ENCODE data around the gene TNFSF15.

Gene TNFSF15

DNA sequence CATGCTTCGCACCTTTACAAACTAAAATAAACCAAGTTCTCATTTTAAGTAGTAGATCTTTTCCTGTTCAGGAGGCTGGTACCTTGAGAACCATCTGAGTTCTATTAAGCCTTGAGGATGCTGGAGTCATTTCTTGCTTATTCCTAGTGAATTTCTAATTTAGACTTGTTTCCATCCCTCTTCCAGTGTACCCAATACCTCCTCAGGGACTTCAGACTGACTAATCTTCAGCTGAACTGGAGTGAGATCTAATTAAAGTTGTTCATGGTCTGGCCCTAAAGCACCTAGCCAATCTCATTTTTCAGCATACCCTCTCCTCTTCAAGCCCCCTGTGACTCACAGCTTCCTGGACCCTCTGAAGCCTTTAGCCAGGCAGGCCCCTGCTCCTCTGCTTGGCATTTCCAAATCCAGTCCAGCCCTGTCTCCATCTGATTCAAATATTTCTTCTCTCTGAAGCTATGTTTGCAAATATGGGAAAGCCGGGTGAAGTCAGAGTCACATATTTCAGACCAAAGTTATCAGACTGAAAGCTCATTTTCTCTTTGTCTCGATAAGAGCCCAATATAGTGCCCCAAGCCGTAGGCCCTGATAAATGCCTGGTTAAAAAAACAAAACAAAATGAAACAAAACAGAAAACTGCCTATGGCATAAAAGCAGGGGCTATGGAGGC, 19.4 kb upstream of the TNFSF15 start:
- DNase-seq (ENCODE audit: low read depth in 2 of 2, low spot score in 1 of 2): no peak

DNA sequence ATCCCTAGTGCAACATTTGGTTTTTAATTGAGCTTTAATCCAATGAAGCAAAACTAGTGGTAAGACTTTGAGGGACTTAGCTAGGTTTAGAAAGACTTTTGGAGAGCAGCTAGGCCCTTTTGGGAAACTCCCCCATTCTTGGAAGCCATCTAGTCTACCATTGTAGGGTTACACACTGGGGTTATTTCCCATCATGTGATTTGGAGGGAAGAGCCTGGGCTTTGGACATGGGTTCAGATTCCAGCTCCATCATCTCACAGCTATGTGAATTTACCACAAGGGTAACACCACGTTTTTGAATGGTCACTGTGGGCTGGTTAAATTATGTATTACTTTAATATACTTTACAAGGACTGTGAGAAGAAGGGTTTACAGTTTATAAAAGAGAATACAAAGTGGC, 18.3 kb upstream of the TNFSF15 start:
- no peak for DNase-seq (ENCODE audit: low read depth in 2 of 2, low spot score in 1 of 2)

DNA sequence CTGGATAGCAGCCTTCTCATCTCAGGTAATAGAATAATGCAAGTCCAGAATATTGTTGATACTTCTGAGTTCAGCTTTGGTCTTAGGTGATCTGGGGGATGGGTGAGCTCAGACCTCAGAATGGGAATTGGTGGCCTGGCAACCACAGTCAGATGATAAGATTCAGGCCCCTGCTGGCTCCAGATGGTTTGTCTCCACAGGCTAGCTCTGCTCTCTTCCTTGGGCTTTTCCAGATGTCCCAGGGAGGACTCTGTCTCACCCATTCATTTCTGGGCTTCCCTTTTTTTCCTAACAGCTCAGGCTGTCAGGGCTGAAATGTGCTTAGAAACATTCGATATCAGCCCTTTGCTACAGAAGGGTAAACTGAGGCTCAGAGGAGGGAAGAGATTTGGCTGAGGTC, 17.6 kb upstream of the TNFSF15 start:
- DNase-seq (ENCODE audit: low read depth in 2 of 2, low spot score in 1 of 2): no peak

DNA sequence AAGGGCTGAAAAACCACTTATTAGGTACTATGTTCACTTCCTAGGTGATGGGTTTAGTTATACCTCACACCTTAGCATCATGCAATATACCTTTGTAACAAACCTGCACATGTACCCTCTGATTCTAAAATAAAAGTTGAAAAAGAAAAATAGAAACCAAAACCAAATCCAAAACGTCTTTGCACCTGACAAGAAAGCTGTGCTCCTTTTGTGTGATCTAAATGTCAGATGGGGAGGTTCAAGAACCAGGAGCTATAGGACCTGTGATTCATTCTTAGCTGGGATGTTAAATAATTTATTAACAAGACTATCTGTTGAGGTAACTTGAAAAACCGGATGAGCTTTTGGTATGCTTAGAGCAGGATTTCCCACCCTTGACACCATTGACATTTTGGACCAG, 16.9 kb upstream of the TNFSF15 start:
- no peak for DNase-seq (ENCODE audit: low read depth in 2 of 2, low spot score in 1 of 2)

DNA sequence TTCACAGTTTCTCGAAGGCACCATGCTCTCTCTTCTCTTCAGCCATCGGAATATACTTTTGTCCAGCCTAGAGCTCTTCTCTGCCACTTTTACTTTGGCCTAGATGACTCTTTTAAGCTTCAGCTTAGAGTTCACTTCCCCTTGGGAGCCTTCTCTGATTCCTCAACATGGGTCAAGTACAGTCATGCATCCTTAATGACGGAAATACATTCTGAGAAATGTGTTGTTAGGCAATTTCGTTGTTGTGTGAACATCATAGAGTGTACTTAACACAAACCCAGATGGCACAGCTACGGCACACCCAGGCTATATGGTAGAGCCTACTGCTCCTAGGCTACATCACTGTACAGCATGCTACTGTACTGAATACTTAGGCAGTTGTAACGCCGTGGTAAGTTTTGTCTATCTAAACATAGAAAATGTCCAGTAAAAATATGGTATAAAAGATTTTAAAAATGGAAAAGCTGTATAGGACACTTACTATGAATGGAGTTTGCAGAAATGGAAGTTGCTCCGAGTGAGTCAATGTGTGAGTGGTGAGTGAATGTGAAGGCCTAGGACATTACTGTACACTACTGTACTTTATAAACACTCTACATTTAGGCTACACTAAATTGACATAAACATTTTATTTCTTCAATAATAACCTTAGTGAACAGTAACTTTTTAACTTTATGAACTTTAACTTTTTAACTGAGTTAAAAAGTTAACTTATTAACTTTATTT, 15.1 kb upstream of the TNFSF15 start:
- DNase-seq (ENCODE audit: low read depth in 2 of 2, low spot score in 1 of 2): no peak

DNA sequence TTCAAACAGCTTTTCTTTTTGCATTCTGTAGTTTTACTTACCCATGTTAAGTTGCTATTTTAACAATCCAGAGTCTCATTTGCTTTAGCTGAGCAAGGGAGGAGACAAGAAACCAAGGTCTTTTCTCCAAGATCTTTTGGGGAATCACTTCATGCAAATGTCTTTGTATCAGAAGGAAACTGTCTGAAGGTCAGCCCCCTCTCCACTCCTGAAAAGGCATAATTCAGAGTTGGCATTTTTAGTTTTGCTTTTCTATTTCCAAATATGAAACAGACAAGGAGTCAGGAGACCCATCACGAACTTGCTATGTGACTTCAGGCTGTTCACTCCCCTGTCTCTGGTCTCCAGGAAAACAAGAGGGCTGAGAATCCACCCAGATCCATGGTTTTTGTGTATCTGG, 12.3 kb upstream of the TNFSF15 start:
- no peak for DNase-seq (ENCODE audit: low read depth in 2 of 2, low spot score in 1 of 2)

DNA sequence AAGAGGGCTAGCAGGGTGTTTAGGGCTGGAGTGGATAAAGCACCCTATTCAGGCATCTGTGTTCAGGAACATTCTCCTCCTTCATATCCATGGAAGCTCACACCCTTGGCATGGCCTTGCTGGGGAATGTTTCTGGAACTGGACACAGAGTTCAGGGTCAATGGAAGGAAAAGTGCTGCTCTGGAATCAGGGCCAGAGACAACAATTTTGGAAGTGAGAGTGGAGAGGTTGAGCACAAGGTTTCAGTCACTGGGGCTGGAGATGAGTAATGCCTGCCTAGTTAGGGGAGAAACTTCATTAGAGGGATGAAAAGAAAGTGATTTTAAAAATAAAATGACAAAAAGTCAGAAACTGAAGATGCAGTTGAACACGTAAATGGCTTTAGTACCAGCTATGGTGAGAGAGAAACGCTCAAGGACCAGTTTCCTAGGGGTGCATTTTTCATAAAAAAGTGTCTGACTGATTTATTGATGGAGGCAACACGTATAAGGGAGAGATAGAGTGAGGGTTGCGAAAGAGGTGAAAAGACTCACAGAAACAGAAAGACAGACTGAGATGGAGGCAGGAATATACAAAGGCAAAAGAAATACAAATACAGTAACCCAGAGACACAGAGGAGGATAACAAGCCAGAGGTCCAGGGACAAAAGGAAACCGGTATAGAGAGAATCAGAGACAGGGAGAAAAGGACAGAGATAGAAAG, 8.0 kb upstream of the TNFSF15 start:
- no peak for DNase-seq (ENCODE audit: low read depth in 2 of 2, low spot score in 1 of 2)

DNA sequence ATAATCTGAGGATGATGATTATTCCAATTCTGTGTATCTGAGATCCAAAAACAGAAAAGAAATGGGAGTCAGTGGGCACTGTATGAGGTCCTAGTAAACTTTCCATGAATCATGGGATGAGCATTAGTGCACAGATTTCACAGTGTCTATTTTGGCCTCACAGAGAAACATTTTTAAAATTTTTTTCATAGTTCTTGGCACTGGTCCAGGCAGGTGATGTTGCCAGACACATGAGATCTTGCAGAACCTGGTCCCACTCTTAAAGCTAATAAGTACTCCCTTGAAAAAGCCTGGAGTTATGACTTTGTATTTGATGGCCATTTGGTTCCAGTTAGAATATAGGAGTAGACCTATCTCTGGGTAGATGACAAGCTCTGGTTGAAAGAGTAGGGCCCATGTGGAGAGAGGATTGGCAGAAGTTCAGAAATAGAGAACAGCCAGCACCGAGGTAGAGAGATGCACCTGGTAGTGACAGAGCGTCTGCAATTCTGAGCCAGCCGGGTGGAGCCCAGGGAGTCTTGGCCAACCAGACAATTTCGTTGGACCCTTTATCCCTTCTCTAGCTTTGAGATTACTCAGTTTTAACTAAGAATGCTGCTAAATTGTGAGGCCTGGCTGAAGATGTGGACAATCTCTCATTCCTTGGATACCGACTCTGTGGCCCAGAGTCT, 6.3 kb upstream of the TNFSF15 start:
- DNase-seq (ENCODE audit: low read depth in 2 of 2, low spot score in 1 of 2): no peak

DNA sequence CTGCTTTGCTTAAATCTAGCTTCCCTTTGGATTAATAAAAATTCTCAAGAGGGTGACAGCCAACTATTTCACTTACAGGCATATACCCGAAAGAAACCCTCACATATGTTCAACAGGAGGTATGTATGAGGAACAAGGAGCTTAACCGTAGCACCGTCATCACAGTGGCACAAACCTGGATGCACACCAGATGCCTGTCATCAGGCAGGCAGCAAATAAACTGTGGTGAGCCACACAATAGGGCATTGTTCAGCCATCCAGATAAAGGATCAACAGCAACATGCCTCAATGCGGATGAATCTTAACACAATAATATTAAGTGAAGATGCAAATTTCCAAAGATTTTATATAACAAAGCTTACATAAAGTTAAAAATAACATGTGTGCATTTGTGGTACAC, 5.5 kb upstream of the TNFSF15 start:
- DNase-seq (ENCODE audit: low read depth in 2 of 2, low spot score in 1 of 2): no peak

DNA sequence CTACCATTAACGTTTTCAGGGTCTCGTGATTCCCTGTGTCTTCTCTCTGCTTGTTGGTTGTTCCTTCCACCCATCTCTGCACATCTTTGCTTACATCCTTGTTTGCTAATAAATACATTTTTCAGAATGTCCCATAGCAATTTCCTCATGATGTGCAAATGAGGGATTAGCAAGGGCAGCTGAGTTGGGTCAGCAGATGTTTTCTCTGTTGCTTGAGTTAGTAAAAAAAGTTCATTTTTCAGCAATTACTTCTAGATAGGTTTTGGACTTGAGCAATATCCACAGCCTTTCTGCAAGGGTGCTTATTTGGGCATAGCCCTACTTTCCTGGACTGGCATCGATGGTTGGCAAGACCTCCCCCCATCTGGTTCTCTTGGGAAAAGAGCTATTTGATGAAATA, 4.8 kb upstream of the TNFSF15 start:
- no peak for DNase-seq (ENCODE audit: low read depth in 2 of 2, low spot score in 1 of 2)

DNA sequence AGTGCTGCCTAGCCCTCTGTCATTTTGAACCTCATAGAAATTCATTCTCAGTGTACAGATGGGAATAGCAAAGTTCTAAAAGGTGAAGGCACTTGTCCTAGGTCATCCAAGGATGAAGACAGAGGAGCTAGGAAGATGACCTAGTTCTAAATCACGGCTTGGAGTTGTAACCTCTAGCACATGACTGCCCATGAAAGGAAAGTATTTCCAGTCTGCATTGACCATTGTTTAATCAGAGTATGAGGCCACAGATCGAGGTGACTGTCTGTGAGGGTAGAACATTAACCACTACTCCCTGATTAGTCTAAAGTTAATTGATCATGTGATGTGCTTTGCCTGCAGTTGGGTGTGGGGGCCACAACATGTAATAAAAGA, 674 bp upstream of the TNFSF15 start:
- DNase-seq (ENCODE audit: low read depth in 2 of 2, low spot score in 1 of 2): no peak

DNA sequence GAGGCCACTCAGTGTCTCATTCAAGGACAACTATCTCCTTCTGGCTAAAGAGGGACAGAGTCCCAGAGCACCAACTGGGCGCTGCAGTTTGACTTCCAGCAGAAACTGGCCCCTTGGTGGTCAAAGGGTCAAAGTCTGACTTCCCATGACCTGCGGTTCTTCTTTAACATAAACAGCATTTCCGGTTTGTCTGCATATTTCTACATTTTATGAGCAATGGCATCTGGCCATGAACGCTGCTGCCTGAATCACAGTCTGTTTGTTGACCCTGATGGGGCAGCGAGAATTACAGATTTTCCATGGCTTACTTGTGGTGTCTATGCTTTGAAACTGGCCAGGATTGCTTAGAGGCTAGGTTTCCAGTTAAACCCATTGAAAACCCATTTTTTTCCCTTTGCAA, 1.3 kb downstream of the TNFSF15 start:
- no peak for DNase-seq (ENCODE audit: low read depth in 2 of 2, low spot score in 1 of 2)

DNA sequence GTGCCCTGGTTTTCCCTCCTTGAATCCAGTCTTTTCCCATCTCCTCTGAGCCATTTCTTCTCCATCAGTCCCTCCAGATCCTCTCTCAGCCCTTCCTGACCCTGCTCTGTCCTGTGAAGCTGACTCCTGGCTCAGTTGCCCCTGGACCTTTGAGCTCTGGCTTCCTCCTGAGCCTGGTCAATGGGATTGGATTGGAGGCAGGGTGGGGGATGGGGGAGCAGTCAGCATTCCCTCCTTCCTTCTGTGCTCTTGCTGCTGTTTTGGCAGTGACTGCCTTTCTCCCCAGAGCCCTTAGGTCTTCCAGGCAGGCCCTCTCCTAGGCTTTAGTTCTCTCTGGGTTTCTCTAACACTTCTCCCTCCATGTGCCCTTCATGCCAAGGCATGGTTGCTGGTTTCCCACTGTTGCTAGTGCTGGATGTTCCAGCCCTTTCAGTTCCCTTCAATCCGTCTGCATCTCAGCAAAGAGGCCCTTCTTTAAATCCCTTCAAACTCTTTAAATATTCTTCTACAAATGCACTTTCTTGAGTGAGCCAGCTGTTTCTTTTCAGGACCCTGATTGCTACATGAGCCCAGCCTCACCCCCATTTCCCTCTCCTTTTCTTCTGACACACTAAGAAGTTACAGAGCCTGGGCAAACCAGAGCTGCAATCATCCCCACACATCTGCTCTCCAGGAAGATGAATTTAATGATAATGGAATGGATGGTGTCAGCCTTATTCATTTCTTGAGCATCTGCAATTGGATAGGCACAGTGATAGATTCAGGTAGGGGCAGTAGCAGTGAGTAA, 2.2 kb downstream of the TNFSF15 start:
- no peak for DNase-seq (ENCODE audit: low read depth in 2 of 2, low spot score in 1 of 2)

DNA sequence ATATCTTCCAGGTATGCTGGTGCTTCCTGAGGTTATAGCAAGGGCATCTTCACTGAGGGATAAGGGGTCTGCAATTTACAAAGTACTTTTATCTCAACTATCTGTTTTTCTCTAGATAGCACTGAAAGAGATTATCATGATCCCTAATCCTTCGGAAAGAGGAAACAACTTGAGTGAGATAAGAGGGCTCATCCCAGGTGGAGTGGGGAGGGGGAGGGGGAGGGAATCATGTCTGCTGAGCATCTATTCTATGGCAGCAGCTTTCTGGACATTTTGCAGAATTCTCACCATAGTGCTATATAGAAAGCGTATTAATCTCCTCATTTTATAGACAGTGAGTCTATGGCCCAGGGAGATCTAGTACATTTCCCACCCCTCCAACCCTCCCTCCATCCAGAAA, 5.9 kb downstream of the TNFSF15 start:
- DNase-seq (ENCODE audit: low read depth in 2 of 2, low spot score in 1 of 2): no peak

DNA sequence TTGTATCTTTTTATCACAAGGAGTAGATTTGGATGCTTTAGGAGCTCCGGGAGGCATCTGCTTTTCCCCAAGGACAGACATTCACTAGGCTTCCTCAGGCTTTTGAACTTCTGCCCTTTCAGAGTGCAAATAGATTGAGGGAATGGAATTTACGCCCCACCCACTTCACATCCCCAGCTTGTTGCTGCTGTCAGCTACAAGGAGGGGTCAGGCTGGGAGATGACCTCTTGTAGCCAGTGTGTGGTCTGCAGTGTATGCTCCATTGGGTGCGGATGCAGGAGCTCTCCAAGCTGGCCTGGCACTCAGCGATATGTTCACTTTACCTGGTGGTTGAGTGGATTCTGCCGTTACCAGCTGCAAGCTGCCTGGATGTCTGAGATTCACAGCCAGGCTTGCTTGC, 6.4 kb downstream of the TNFSF15 start:
- DNase-seq (ENCODE audit: low read depth in 2 of 2, low spot score in 1 of 2): no peak

DNA sequence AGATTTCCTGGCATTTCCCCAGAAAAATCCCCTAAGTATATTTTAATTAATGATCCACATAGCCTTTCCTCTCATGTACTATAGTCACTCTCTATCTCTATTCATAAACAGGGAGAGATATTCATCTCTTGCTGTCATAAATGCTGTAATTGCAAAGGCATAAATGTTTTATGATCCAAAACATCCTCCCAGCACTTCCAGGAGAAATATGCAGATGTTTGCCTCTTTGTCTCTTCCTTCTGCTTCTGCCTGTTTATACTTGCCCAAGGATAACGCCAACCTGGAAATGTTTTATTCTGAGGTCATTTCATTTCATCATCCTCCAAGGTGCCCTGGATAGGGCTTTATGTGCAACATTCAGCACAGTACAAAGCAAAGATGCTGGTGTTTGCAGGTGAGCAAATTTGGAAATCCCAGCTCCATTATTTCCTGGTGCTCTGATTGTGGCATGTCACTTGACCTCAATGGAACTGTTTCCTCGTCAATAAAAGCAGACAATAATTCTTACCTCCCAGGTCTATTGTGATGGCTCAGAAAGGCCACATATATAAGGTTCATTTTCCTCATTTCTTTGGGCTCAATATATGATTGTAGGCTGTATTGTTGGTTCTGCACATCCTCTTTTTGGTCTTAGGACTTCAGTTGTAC, 6.9 kb downstream of the TNFSF15 start:
- DNase-seq (ENCODE audit: low read depth in 2 of 2, low spot score in 1 of 2): no peak

DNA sequence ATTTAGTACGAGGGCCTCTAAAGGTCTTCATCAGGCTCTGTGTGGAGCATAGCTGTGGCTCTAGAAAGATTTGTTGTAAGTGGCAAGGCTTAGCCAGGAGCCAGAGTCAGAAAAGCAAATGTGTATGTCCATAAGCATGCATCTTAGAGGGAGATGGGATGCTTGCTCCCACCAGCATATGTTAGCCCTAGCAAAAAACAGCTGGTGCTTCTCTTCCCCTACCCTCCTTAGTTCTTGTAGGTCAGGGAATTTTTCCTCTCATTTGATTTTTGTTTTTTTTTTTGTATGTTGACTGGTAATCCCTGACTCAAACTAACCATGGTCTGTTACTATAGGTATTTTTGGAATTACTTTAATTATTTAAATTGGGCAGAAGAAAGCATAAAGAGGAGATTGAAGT, 7.7 kb downstream of the TNFSF15 start:
- DNase-seq (ENCODE audit: low read depth in 2 of 2, low spot score in 1 of 2): no peak

DNA sequence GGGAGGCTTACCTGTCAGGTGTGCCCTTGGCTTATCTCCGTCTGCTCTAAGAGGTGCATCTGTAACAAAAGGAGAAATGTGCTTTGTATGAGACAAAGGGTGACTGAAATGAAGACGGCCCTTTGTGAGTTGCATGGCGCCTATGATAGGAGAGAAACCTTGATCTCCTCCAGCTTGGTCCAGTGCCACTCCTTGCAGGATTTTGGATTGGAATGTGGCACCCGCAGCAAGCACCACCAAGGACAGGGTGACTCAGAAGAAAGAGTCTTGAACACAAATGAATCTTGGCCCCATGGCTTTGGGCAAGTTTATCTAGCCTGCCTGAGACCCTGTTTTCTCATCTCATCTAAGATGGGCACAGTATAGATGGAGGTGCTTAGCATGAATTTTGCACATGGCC, 13.4 kb downstream of the TNFSF15 start:
- no peak for DNase-seq (ENCODE audit: low read depth in 2 of 2, low spot score in 1 of 2)

DNA sequence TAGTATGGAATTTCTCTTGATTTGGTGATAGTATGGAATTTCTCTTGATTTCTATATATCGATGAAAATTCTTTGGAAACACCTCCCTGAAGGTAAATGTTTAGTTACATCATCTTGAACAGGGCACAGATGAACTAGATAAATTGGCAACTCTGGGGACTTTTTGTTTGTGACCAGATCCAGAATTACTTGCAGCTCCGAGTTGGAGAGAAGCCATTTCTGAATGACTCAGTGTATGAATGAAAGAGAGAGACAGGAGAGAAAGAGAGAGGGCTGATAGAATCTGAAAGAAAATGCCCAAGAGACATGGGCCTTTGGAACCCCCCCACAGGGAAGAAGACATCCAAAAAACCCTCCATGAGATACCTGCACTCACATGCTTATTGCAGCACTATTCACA, 14.1 kb downstream of the TNFSF15 start:
- no peak for DNase-seq (ENCODE audit: low read depth in 2 of 2, low spot score in 1 of 2)

DNA sequence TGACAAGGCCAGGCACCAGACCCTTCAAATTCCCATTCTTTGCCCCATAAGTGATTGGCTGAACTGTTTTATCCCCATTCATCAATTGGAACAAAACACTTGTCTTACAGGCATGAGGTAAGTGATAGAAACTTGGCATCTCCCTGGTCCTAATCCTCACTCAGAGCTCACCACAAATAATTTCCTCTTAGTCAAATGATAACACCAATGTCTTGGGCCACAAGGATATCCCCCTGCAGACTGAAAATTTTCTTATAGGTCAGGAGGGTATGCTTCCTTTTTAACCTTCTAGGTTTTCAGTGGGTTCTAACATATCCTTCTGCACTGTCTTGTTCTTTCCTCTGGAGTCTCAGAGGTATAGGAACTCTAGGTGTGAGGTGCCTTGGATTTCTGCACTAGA, 14.5 kb downstream of the TNFSF15 start:
- DNase-seq (ENCODE audit: low read depth in 2 of 2, low spot score in 1 of 2): no peak

DNA sequence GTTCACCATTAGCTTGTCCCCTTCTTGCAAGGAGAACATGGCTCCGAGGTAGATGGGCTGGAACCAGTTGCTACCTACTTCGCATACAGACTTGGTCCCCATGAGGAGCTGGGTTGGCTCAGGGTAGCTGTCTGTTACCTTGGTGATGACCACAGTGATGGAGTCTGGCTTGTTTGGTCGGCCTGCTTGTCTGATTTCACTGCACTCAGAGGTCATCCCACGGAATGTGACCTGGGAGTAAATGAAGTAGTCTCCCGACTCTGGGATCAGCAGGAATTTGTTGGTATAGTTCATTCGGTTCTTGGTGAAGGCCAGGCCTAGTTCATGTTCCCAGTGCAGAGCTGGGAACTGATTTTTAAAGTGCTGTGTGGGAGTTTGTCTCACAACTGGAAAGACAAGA, 15.3 kb downstream of the TNFSF15 start:
- DNase-seq (ENCODE audit: low read depth in 2 of 2, low spot score in 1 of 2): no peak

All from stimulated activated CD8-positive, alpha-beta memory T cell treated with anti-CD3 and anti-CD28 coated beads, Interleukin-4, amount 100 ng/mL, for 4 hours (primary cell).